ENCODE measurements around the gene ZNF682.

GRCh38 chr19:20044663-20045062 is 5.4 kb upstream of the ZNF682 start:
- no peak for TF ChIP-seq CTCF (IDR thresholded peaks at IDR 0.05)
- TF ChIP-seq ELF4 (CRISPR knock-in tag; IDR thresholded peaks at IDR 0.05; ENCODE audit: low read depth) = no peak
- TF ChIP-seq MLX (CRISPR knock-in tag; IDR thresholded peaks at IDR 0.05) = no peak
- TF ChIP-seq, protein P1, sequence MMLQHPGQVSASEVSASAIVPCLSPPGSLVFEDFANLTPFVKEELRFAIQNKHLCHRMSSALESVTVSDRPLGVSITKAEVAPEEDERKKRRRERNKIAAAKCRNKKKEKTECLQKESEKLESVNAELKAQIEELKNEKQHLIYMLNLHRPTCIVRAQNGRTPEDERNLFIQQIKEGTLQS (CRISPR knock-in tag; conservative IDR thresholded peaks at IDR 0.05) = no peak
- no peak for TF ChIP-seq ZBTB21 (CRISPR knock-in tag; IDR thresholded peaks at IDR 0.05; ENCODE audit: borderline replicate concordance)
- TF ChIP-seq TEAD1 (CRISPR knock-in tag; IDR thresholded peaks at IDR 0.05) = no peak
- no peak for TF ChIP-seq FOXK1 (CRISPR knock-in tag; IDR thresholded peaks at IDR 0.05)
- TF ChIP-seq OVOL2 (CRISPR knock-in tag; IDR thresholded peaks at IDR 0.05; ENCODE audit: borderline replicate concordance) = no peak
- TF ChIP-seq GRHL2 (CRISPR knock-in tag; IDR thresholded peaks at IDR 0.05; ENCODE audit: insufficient replicate concordance, severe bottlenecking) = no peak
- no peak for TF ChIP-seq CBFB (CRISPR knock-in tag; IDR thresholded peaks at IDR 0.05; ENCODE audit: low read depth)
- TF ChIP-seq, protein P2, sequence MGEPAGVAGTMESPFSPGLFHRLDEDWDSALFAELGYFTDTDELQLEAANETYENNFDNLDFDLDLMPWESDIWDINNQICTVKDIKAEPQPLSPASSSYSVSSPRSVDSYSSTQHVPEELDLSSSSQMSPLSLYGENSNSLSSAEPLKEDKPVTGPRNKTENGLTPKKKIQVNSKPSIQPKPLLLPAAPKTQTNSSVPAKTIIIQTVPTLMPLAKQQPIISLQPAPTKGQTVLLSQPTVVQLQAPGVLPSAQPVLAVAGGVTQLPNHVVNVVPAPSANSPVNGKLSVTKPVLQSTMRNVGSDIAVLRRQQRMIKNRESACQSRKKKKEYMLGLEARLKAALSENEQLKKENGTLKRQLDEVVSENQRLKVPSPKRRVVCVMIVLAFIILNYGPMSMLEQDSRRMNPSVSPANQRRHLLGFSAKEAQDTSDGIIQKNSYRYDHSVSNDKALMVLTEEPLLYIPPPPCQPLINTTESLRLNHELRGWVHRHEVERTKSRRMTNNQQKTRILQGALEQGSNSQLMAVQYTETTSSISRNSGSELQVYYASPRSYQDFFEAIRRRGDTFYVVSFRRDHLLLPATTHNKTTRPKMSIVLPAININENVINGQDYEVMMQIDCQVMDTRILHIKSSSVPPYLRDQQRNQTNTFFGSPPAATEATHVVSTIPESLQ (CRISPR knock-in tag; IDR thresholded peaks at IDR 0.05) = no peak
- no peak for TF ChIP-seq E2F4 (CRISPR knock-in tag; IDR thresholded peaks at IDR 0.05; ENCODE audit: borderline replicate concordance, low read depth)
- TF ChIP-seq TEAD4 (CRISPR knock-in tag; IDR thresholded peaks at IDR 0.05) = no peak
- TF ChIP-seq, protein P3, sequence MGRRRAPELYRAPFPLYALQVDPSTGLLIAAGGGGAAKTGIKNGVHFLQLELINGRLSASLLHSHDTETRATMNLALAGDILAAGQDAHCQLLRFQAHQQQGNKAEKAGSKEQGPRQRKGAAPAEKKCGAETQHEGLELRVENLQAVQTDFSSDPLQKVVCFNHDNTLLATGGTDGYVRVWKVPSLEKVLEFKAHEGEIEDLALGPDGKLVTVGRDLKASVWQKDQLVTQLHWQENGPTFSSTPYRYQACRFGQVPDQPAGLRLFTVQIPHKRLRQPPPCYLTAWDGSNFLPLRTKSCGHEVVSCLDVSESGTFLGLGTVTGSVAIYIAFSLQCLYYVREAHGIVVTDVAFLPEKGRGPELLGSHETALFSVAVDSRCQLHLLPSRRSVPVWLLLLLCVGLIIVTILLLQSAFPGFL (CRISPR knock-in tag; IDR thresholded peaks at IDR 0.05; ENCODE audit: borderline replicate concordance) = no peak

All from WTC11 (cell line).